HepG2 (cell line): ENCODE data around the gene FCGBP. TPM values are rescaled to one million over a fixed set of nuclear protein-coding genes. Genes with fewer than 3 reads are reported as not detected.

Source experiments
- ATAC-seq: fragments of 200-7000 bp; cut with Tn5 transposase; 3 replicates; pipeline ENCODE4 v1.9.1; 2020; ENCODE audit warnings: mild to moderate bottlenecking, moderate library complexity
- Bru-seq: library from RNA; stranded (reverse); fragments of 400-500 nt; gene quantifications from one replicate; lab custom pipeline; 2021; lab: Mats Ljungman, UMichigan
- BruChase-seq, 2 experiments: library from RNA; stranded (reverse); fragments of 400-500 nt; gene quantifications; one replicate each; lab custom pipeline; 2021; lab: Mats Ljungman, UMichigan
- BruUV-seq: library from RNA; stranded (reverse); fragments of 400-500 nt; replicated peaks from 2 replicates; lab custom pipeline; 2021; lab: Mats Ljungman, UMichigan
- CTCF ChIA-PET: fragments of 300-600 bp; formaldehyde crosslinking; extraction: SDS; loops from one replicate; lab custom pipeline; 2021; ENCODE audit warnings: low total read pairs, inconsistent platforms, low intra/inter-chr PET ratio; lab: Yijun Ruan, JAX
- POLR2A ChIA-PET: fragments of 350-600 bp; sonication (Branson Sonifier 250); formaldehyde crosslinking; loops from one replicate; lab custom pipeline; 2020; ENCODE audit warnings: antibody characterized with exemption, inconsistent platforms; lab: Yijun Ruan, JAX
- DNase-seq: peaks from one replicate; pipeline ENCODE4 v3.0.0-alpha.2; 2015; ENCODE audit warnings: low spot score
- FAIRE-seq: peaks from 3 replicates; lab custom pipeline; 2011; peaks lifted over from hg19 to GRCh38; lab: Jason Lieb, UNC
- H2AFZ ChIP-seq: one replicate; pipeline ENCODE4 v1.6.1; 2011; ENCODE audit warnings: low read length, inconsistent platforms
- H3K27ac ChIP-seq: fragments of 300-600 bp; 3 replicates; pipeline ENCODE4 v1.8.0; 2011; ENCODE audit warnings: mixed run types, mild to moderate bottlenecking, mixed read lengths, low read length, inconsistent platforms; ENCODE audit not compliant: insufficient read depth; ENCODE audit errors: extremely low read length
- H3K27me3 ChIP-seq, 2 experiments: fragments of 200-600 bp in 1 of 2; 2 replicates in 1 of 2; 3 replicates in 1 of 2; pipeline versions ENCODE4 v1.6.0 to v1.8.0; 2011; ENCODE audit warnings: low read length in 2 of 2, mild to moderate bottlenecking in 2 of 2, moderate library complexity in 2 of 2, inconsistent platforms in 1 of 2; ENCODE audit not compliant: insufficient read depth in 2 of 2, control insufficient read depth in 1 of 2
- H3K36me3 ChIP-seq, 2 experiments: fragments of 200-600 bp in 1 of 2; replicated peaks in 1 of 2; 2 replicates in 1 of 2; 3 replicates in 1 of 2; pipeline versions ENCODE4 v1.5.1 to v1.8.0; 2011; ENCODE audit warnings: low read length in 2 of 2, inconsistent platforms in 1 of 2; ENCODE audit not compliant: insufficient read depth in 2 of 2, control insufficient read depth in 1 of 2
- H3K4me1 ChIP-seq: 2 replicates; pipeline ENCODE4 v1.5.1; 2012; ENCODE audit warnings: low read length, inconsistent platforms; ENCODE audit not compliant: insufficient read depth
- H3K4me2 ChIP-seq: 2 replicates; pipeline ENCODE4 v1.6.0; 2011; ENCODE audit warnings: low read depth, low read length, inconsistent platforms
- H3K4me3 ChIP-seq, 3 experiments: fragments of 200-600 bp in 1 of 3; sonication (generic), shearing (Covaris generic) in 1 of 3; replicated peaks in 1 of 3; 2 replicates each; pipeline ENCODE4 v1.5.1; 2011 to 2016; ENCODE audit warnings: low read length in 3 of 3, inconsistent platforms in 2 of 3, low read depth in 2 of 3, mild to moderate bottlenecking in 2 of 3, control low read depth in 1 of 3, mixed read lengths in 1 of 3; ENCODE audit not compliant: insufficient read depth in 1 of 3
- H3K79me2 ChIP-seq: one replicate; pipeline ENCODE4 v1.6.1; 2011; ENCODE audit warnings: low read length, inconsistent platforms; ENCODE audit not compliant: insufficient read depth
- H3K9ac ChIP-seq: 2 replicates; pipeline ENCODE4 v1.6.0; 2011; ENCODE audit warnings: mild to moderate bottlenecking, low read depth, low read length, inconsistent platforms; ENCODE audit not compliant: insufficient read depth
- H3K9me3 ChIP-seq: 2 replicates; pipeline ENCODE4 v1.5.1; 2012; ENCODE audit warnings: mild to moderate bottlenecking, low read length
- H4K20me1 ChIP-seq: 2 replicates; pipeline ENCODE4 v1.6.0; 2011; ENCODE audit warnings: inconsistent platforms, mild to moderate bottlenecking, low read length, moderate library complexity; ENCODE audit not compliant: insufficient read depth
- KLF6 ChIP-seq: IDR thresholded peaks from 2 replicates; pipeline ENCODE4 v1.8.0; 2016; ENCODE audit warnings: missing biosample characterization, missing genetic modification reagents
- MAFF ChIP-seq: IDR thresholded peaks from 2 replicates; pipeline ENCODE4 v1.6.1; 2011; ENCODE audit warnings: low read depth, low read length, improper control_type of control experiment
- MEIS1 ChIP-seq: sonication (generic); formaldehyde crosslinking; IDR thresholded peaks from 2 replicates; pipeline ENCODE4 v1.9.0; 2021; ENCODE audit warnings: mild to moderate bottlenecking, missing genetic modification reagents, moderate library complexity, borderline replicate concordance
- MTA3 ChIP-seq: sonication (generic); formaldehyde crosslinking; IDR thresholded peaks from 2 replicates; pipeline ENCODE4 v1.4.0; 2020; ENCODE audit warnings: missing genetic modification reagents
- SMARCC2 ChIP-seq: fragments of 450-650 bp; IDR thresholded peaks from 2 replicates; pipeline ENCODE4 v1.6.1; 2017; ENCODE audit warnings: antibody characterized with exemption, mild to moderate bottlenecking
- SPEN ChIP-seq: sonication (generic); formaldehyde crosslinking; IDR thresholded peaks from 2 replicates; pipeline ENCODE4 v1.5.1; 2020; ENCODE audit warnings: low read depth, mild to moderate bottlenecking, missing genetic modification reagents
- ZFP82 ChIP-seq: sonication (generic); formaldehyde crosslinking; IDR thresholded peaks from 2 replicates; pipeline ENCODE4 v1.5.1; 2020; ENCODE audit warnings: mild to moderate bottlenecking, missing genetic modification reagents, borderline replicate concordance
- ZMYM3 ChIP-seq: sonication (generic); formaldehyde crosslinking; IDR thresholded peaks from 2 replicates; pipeline ENCODE4 v1.5.1; 2020; ENCODE audit warnings: mild to moderate bottlenecking, missing genetic modification reagents
- ZNF350 ChIP-seq: sonication (generic); formaldehyde crosslinking; IDR thresholded peaks from 2 replicates; pipeline ENCODE4 v1.4.0; 2020; ENCODE audit warnings: mild to moderate bottlenecking, low read depth, missing genetic modification reagents, borderline replicate concordance
- ZNF570 ChIP-seq: sonication (generic); formaldehyde crosslinking; IDR thresholded peaks from 2 replicates; pipeline ENCODE4 v1.4.0; 2020; ENCODE audit warnings: mild to moderate bottlenecking, missing genetic modification reagents, borderline replicate concordance
- ZNF660 ChIP-seq: sonication (generic); formaldehyde crosslinking; IDR thresholded peaks from 2 replicates; pipeline ENCODE4 v1.5.1; 2020; ENCODE audit warnings: mild to moderate bottlenecking, low read depth, missing genetic modification reagents, borderline replicate concordance
- WGBS: methylation state at CpG from one replicate; pipeline ENCODE4 v1.1.6; 2017; ENCODE audit warnings: low lambda C conversion rate; 5-methylcytosine and 5-hydroxymethylcytosine counted together
- in situ Hi-C: cut with HindIII; loops from 2 replicates; pipeline ENCODE4 v1.10.0; 2017; ENCODE audit warnings: low pct_unique_long_range_greater_than_20kb; ENCODE audit not compliant: extremely low pct_ligation_motif_present
- intact Hi-C: fragments of 100-400 bp; cut with micrococcal nuclease; formaldehyde crosslinking; loops from one replicate; pipeline ENCODE4 v1.10.0; 2022; ENCODE audit not compliant: unreplicated experiment
- long read RNA-seq, 2 experiments: library from RNA in 1 of 2; library from polyadenylated mRNA in 1 of 2; stranded (forward) in 1 of 2; unstranded in 1 of 2; transcript quantifications; one replicate each; pipeline ENCODE4 v2.0.0, GENCODE V29; 2019 to 2022
- polyA minus RNA-seq, 3 experiments: library from RNA; depleted of rRNA, polyadenylated mRNA; stranded (reverse); fragments of >200 nt; gene quantifications; 2 replicates each; pipeline ENCODE4 v1.2.3, GENCODE V29; 2011; ENCODE audit warnings: low replicate concordance in 1 of 3
- polyA plus RNA-seq, 8 experiments: library from polyadenylated mRNA; depleted of rRNA in 3 of 8; stranded (reverse) in 7 of 8; unstranded in 1 of 8; fragments of >200 nt; fragmentation: Illumina TruSeq in 4 of 8; extraction: Trizol in 4 of 8; gene quantifications; 2 replicates each; pipeline versions ENCODE4 v1.2.1 to v1.2.3, GENCODE V29; 2011 to 2016; ENCODE audit warnings: low read depth in 4 of 8, missing spikeins in 1 of 8, mixed read lengths in 1 of 8; ENCODE audit not compliant: insufficient read depth in 1 of 8
- total RNA-seq, 5 experiments: library from RNA; depleted of rRNA; stranded (reverse); fragments of >200 nt; fragmentation: Illumina TruSeq; extraction: Trizol; gene quantifications; 2 replicates each; pipeline ENCODE4 v1.2.3, GENCODE V29; 2016; ENCODE audit warnings: low read depth in 1 of 5
- TF ChIP-seq, protein P1 (sequence below): sonication (generic); formaldehyde crosslinking; IDR thresholded peaks from 2 replicates; pipeline ENCODE4 v1.4.0; 2020; ENCODE audit warnings: missing genetic modification reagents, borderline replicate concordance
- TF ChIP-seq, protein P2 (sequence below): sonication (generic); formaldehyde crosslinking; IDR thresholded peaks from 2 replicates; pipeline ENCODE4 v1.5.0; 2020; ENCODE audit warnings: missing genetic modification reagents, mild to moderate bottlenecking, borderline replicate concordance
- TF ChIP-seq, protein P3 (sequence below): IDR thresholded peaks from 2 replicates; pipeline ENCODE4 v1.6.1; 2016; ENCODE audit warnings: low read depth

Gene FCGBP
- total RNA-seq (2016; rRNA removed; fragmentation: Illumina TruSeq; extraction: Trizol): 7.0 and 7.2 TPM in 2 replicates
- total RNA-seq (2016; cell fraction: cytosol; rRNA removed; fragmentation: Illumina TruSeq; extraction: Trizol; ENCODE audit: low read depth): 1.8 and 1.9 TPM in 2 replicates
- total RNA-seq (2016; cell fraction: insoluble cytoplasmic fraction; rRNA removed; fragmentation: Illumina TruSeq; extraction: Trizol): 4.6 and 6.9 TPM in 2 replicates
- 2.4 and 3.0 TPM in 2 replicates for total RNA-seq (2016; cell fraction: membrane; rRNA removed; fragmentation: Illumina TruSeq; extraction: Trizol)
- 8.3 and 8.8 TPM in 2 replicates for total RNA-seq (2016; cell fraction: nucleus; rRNA removed; fragmentation: Illumina TruSeq; extraction: Trizol)
- polyA plus RNA-seq (2011; rRNA removed): 1.3 and 2.4 TPM in 2 replicates
- 1.5 and 2.4 TPM in 2 replicates for polyA plus RNA-seq (2011; cell fraction: cytosol; rRNA removed)
- 5.0 and 8.4 TPM in 2 replicates for polyA plus RNA-seq (2011; cell fraction: nucleus; rRNA removed)
- 3.0 and 7.8 TPM in 2 replicates for polyA plus RNA-seq (2012)
- 0.46 and 0.49 TPM in 2 replicates for polyA plus RNA-seq (2016; cell fraction: cytosol; fragmentation: Illumina TruSeq; extraction: Trizol; ENCODE audit: low read depth)
- polyA plus RNA-seq (2016; cell fraction: insoluble cytoplasmic fraction; fragmentation: Illumina TruSeq; extraction: Trizol; ENCODE audit: low read depth): 4.1 and 5.1 TPM in 2 replicates
- polyA plus RNA-seq (2016; cell fraction: membrane; fragmentation: Illumina TruSeq; extraction: Trizol; ENCODE audit: low read depth): 0.69 and 0.85 TPM in 2 replicates
- polyA plus RNA-seq (2016; cell fraction: nucleus; fragmentation: Illumina TruSeq; extraction: Trizol; ENCODE audit: insufficient read depth, low read depth): 7.5 and 8.1 TPM in 2 replicates
- polyA minus RNA-seq (2011; rRNA and poly(A)+ RNA removed; ENCODE audit: low replicate concordance): 0.49 and 29.4 TPM in 2 replicates
- polyA minus RNA-seq (2011; cell fraction: cytosol; rRNA and poly(A)+ RNA removed): 4.5 and 5.8 TPM in 2 replicates
- 8.8 and 9.8 TPM in 2 replicates for polyA minus RNA-seq (2011; cell fraction: nucleus; rRNA and poly(A)+ RNA removed)
- Bru-seq, nascent RNA: percentile 36 among the genes with signal in this experiment
- BruChase-seq, experiment 1, labeled RNA remaining after a 6-hour chase: percentile 49 among the genes with signal in this experiment
- percentile 43 among the genes with signal in this experiment for BruChase-seq, experiment 2, labeled RNA remaining after a 2-hour chase
- long read RNA-seq, experiment 1, partial matches to known transcripts: 5 of 7 reads
- long read RNA-seq, experiment 1, other reads (novel, unspliced or antisense): 2 of 7 reads
- long read RNA-seq, experiment 2, full-length matches to known transcripts: 1 of 40 reads
- long read RNA-seq, experiment 2, partial matches to known transcripts: 24 of 40 reads
- long read RNA-seq, experiment 2, other reads (novel, unspliced or antisense): 15 of 40 reads

DNA sequence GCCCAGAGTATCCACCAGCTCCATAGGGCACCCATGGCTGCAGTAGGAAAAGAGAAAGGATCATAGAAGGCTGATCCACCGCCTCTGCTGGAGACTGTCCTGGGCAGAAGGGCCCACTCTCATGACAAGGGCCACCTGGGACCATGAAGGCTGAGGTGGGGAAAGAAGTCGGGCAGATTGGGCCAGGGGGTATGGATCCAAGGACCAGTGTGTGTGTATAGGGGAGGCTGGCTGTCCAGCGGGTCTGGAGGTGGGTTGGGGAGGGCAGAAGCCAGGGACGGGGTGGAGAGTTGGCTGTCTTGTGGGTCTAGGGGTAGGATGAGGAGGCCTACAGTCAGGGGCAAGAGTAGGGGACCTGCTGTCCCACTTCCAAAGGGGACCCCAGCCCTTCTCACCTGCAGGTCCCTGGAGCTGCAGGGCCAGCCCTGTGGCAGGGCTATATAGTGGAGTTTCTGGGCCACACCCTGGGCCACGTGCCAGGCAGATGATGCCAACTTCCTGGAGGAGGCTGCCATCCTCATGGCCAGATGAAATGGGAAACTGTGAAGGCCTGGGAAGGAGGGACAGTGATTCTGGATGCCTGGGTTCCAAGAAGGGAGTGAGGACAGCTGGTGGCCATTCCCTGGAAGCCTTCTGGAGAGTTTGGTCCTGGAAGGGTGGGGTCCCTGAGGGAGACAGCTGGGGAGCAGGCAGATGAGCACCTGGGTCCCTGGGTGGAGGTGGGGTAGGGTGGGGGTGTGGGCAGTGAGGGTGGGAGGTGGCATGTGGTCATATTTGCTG is at the start of gene FCGBP:
FCGBP (minus strand) TSS at position 51 of the 780 bp plus-strand sequence.
- Histone ChIP-seq H3K4me2 (no peak within 1 kb of the TSS), H3K4me3 (no peak within 1 kb of the TSS), H3K36me3 (no peaks in the 10 kb centered on the region), H3K27ac (no peak within 1 kb of the TSS), H3K27me3 (peaks cover 0 to 13% of the 10 kb centered on the region in 2 experiments; a peak in 1 of 5 replicates), H2AFZ (no peak within 1 kb of the TSS), H3K9ac (no peak within 1 kb of the TSS), H4K20me1 (no peaks in the 10 kb centered on the region), H3K9me3 (no peaks in the 10 kb centered on the region), H3K4me1 (peaks cover 28% of the 10 kb centered on the region), H3K79me2 (no peaks in the 10 kb centered on the region)
- WGBS: 41% methylated on average over 5 of the region's 5 CpGs
- ATAC-seq (no peak), DNase-seq (no peak), FAIRE-seq (no peak)
- in situ Hi-C loops (no loop called here), intact Hi-C loops (no loop called here)
- ChIA-PET POLR2A (no interaction called here), CTCF (no interaction called here)
- BruUV-seq: no TSS peak
- TF ChIP-seq MEIS1: no peak
- TF ChIP-seq ZNF660 (CRISPR knock-in tag): no peak
- TF ChIP-seq KLF6 (CRISPR knock-in tag): no peak
- TF ChIP-seq MTA3 (CRISPR knock-in tag): no peak
- TF ChIP-seq SMARCC2: no peak
- TF ChIP-seq, protein P1, sequence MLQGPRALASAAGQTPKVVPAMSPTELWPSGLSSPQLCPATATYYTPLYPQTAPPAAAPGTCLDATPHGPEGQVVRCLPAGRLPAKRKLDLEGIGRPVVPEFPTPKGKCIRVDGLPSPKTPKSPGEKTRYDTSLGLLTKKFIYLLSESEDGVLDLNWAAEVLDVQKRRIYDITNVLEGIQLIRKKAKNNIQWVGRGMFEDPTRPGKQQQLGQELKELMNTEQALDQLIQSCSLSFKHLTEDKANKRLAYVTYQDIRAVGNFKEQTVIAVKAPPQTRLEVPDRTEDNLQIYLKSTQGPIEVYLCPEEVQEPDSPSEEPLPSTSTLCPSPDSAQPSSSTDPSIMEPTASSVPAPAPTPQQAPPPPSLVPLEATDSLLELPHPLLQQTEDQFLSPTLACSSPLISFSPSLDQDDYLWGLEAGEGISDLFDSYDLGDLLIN (CRISPR knock-in tag): no peak
- TF ChIP-seq ZFP82 (CRISPR knock-in tag): no peak
- no peak for TF ChIP-seq ZMYM3 (CRISPR knock-in tag)
- no peak for TF ChIP-seq SPEN (CRISPR knock-in tag)
- no peak for TF ChIP-seq MAFF
- no peak for TF ChIP-seq ZNF570 (CRISPR knock-in tag)
- TF ChIP-seq ZNF350 (CRISPR knock-in tag): no peak
- TF ChIP-seq, protein P2, sequence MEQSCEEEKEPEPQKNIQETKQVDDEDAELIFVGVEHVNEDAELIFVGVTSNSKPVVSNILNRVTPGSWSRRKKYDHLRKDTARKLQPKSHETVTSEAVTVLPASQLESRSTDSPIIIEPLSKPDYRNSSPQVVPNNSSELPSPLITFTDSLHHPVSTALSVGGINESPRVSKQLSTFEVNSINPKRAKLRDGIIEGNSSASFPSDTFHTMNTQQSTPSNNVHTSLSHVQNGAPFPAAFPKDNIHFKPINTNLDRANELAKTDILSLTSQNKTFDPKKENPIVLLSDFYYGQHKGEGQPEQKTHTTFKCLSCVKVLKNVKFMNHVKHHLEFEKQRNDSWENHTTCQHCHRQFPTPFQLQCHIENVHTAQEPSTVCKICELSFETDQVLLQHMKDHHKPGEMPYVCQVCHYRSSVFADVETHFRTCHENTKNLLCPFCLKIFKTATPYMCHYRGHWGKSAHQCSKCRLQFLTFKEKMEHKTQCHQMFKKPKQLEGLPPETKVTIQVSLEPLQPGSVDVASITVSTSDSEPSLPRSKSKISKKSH (CRISPR knock-in tag): no peak
- TF ChIP-seq, protein P3, sequence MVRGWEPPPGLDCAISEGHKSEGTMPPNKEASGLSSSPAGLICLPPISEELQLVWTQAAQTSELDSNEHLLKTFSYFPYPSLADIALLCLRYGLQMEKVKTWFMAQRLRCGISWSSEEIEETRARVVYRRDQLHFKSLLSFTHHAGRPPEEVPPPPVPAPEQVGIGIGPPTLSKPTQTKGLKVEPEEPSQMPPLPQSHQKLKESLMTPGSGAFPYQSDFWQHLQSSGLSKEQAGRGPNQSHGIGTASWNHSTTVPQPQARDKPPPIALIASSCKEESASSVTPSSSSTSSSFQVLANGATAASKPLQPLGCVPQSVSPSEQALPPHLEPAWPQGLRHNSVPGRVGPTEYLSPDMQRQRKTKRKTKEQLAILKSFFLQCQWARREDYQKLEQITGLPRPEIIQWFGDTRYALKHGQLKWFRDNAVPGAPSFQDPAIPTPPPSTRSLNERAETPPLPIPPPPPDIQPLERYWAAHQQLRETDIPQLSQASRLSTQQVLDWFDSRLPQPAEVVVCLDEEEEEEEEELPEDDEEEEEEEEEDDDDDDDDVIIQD (CRISPR knock-in tag): no peak
